Mesenchymal stem cell (in vitro differentiated cells and primary cell): ENCODE measurements around the gene LMTK2.

Source experiments
- DNase-seq: peaks from one replicate; pipeline ENCODE4 v3.0.0-alpha.2; 2013
- H2AFZ ChIP-seq: one replicate; pipeline ENCODE4 v1.6.1; 2013; ENCODE audit warnings: low read depth, mild to moderate bottlenecking, control low read depth, inconsistent platforms, low read length, moderate library complexity
- H2AK5ac ChIP-seq: 2 replicates; pipeline ENCODE4 v1.6.1; 2013; ENCODE audit warnings: low read length, moderate library complexity, mild to moderate bottlenecking, inconsistent platforms; ENCODE audit not compliant: severe bottlenecking
- H2BK120ac ChIP-seq: one replicate; pipeline ENCODE4 v1.6.1; 2013; ENCODE audit warnings: low read depth, mild to moderate bottlenecking, inconsistent platforms, low read length, moderate library complexity
- H2BK12ac ChIP-seq, 2 experiments: one replicate each; pipeline ENCODE4 v1.6.1; 2013; ENCODE audit warnings: inconsistent platforms in 2 of 2, low read length in 2 of 2, mild to moderate bottlenecking in 2 of 2, moderate library complexity in 2 of 2, control low read depth in 1 of 2
- H2BK15ac ChIP-seq: one replicate; pipeline ENCODE4 v1.6.1; 2013; ENCODE audit warnings: mild to moderate bottlenecking, low read depth, inconsistent platforms; ENCODE audit not compliant: poor library complexity, severe bottlenecking
- H2BK5ac ChIP-seq: 2 replicates; pipeline ENCODE4 v1.6.1; 2013; ENCODE audit warnings: low read depth, mild to moderate bottlenecking, low read length, control low read depth, inconsistent platforms; ENCODE audit not compliant: poor library complexity, severe bottlenecking
- H3K14ac ChIP-seq, 2 experiments: one replicate each; pipeline ENCODE4 v1.6.1; 2013; ENCODE audit warnings: inconsistent platforms in 2 of 2, low read length in 2 of 2, control low read depth in 1 of 2, mild to moderate bottlenecking in 1 of 2, moderate library complexity in 1 of 2
- H3K18ac ChIP-seq, 2 experiments: one replicate each; pipeline ENCODE4 v1.6.1; 2013; ENCODE audit warnings: inconsistent platforms in 2 of 2, low read length in 2 of 2, control low read depth in 1 of 2, low read depth in 1 of 2, mild to moderate bottlenecking in 1 of 2
- H3K23ac ChIP-seq, 2 experiments: one replicate each; pipeline ENCODE4 v1.6.1; 2013; ENCODE audit warnings: inconsistent platforms in 2 of 2, low read length in 2 of 2, mild to moderate bottlenecking in 2 of 2, moderate library complexity in 2 of 2, control low read depth in 1 of 2
- H3K27ac ChIP-seq: 2 replicates; pipeline ENCODE4 v1.5.1; 2013; ENCODE audit warnings: mild to moderate bottlenecking, moderate library complexity, low read length, control low read depth, inconsistent platforms; ENCODE audit not compliant: poor library complexity, severe bottlenecking
- H3K27me3 ChIP-seq, 2 experiments: 2 replicates each; pipeline versions ENCODE4 v1.6.1 to v1.7.0; 2013; ENCODE audit warnings: low read length in 2 of 2, mild to moderate bottlenecking in 2 of 2, moderate library complexity in 2 of 2, control low read depth in 1 of 2, inconsistent platforms in 1 of 2; ENCODE audit not compliant: control insufficient read depth in 1 of 2, insufficient read depth in 1 of 2
- H3K36me3 ChIP-seq, 2 experiments: 2 replicates each; pipeline versions ENCODE4 v1.6.1 to v1.7.0; 2013; ENCODE audit warnings: low read length in 2 of 2, control low read depth in 1 of 2, inconsistent platforms in 1 of 2, low read depth in 1 of 2, mild to moderate bottlenecking in 1 of 2; ENCODE audit not compliant: insufficient read depth in 2 of 2, control insufficient read depth in 1 of 2
- H3K4ac ChIP-seq, 2 experiments: one replicate each; pipeline ENCODE4 v1.6.1; 2013; ENCODE audit warnings: inconsistent platforms in 2 of 2, low read length in 2 of 2, mild to moderate bottlenecking in 2 of 2, moderate library complexity in 2 of 2, control low read depth in 1 of 2, low read depth in 1 of 2
- H3K4me1 ChIP-seq: 2 replicates; pipeline ENCODE4 v1.6.1; 2013; ENCODE audit warnings: low read depth, low read length, control low read depth; ENCODE audit not compliant: control insufficient read depth, insufficient read depth
- H3K4me2 ChIP-seq: 2 replicates; pipeline ENCODE4 v1.6.1; 2013; ENCODE audit warnings: low read length, mild to moderate bottlenecking, inconsistent platforms; ENCODE audit not compliant: poor library complexity, severe bottlenecking
- H3K4me3 ChIP-seq, 2 experiments: 2 replicates each; pipeline versions ENCODE4 v1.5.1 to v1.7.0; 2013; ENCODE audit warnings: low read length in 2 of 2, mild to moderate bottlenecking in 2 of 2, control low read depth in 1 of 2, low read depth in 1 of 2; ENCODE audit not compliant: insufficient read depth in 1 of 2
- H3K79me1 ChIP-seq: replicated peaks from 2 replicates; pipeline ENCODE4 v1.6.1; 2013; ENCODE audit warnings: mild to moderate bottlenecking, control low read depth, low read length, inconsistent platforms; ENCODE audit not compliant: poor library complexity, severe bottlenecking
- H3K9ac ChIP-seq: 2 replicates; pipeline ENCODE4 v1.7.0; 2013; ENCODE audit warnings: mild to moderate bottlenecking, low read length, moderate library complexity
- H3K9me3 ChIP-seq: 2 replicates; pipeline ENCODE4 v1.7.0; 2013; ENCODE audit warnings: mild to moderate bottlenecking, low read length; ENCODE audit not compliant: control insufficient read depth
- H4K8ac ChIP-seq: one replicate; pipeline ENCODE4 v1.6.1; 2013; ENCODE audit warnings: inconsistent platforms, mild to moderate bottlenecking, low read length, moderate library complexity
- H4K91ac ChIP-seq: one replicate; pipeline ENCODE4 v1.6.1; 2013; ENCODE audit warnings: mild to moderate bottlenecking, low read length, inconsistent platforms
- WGBS: methylation state at CpG from one replicate; pipeline ENCODE4 v1.1.7; 2013; ENCODE audit warnings: mixed read lengths; 5-methylcytosine and 5-hydroxymethylcytosine counted together

The LMTK2 gene

GRCh38 chr7:98223898-98224700, 117.4 kb downstream of the LMTK2 start:
- Histone ChIP-seq H3K79me1 (no peaks in the 10 kb centered on the region), H3K4me2 (no peak overlapping the region), H3K18ac (no peak overlapping the region), H3K14ac (no peak overlapping the region), H4K8ac (no peak overlapping the region), H2AFZ (no peak overlapping the region), H3K4ac (no peak overlapping the region), H2BK15ac (no peak overlapping the region), H3K4me1 (no peaks in the 10 kb centered on the region), H4K91ac (no peak overlapping the region), H2AK5ac (no peak overlapping the region), H3K27me3 (no peaks in the 10 kb centered on the region), H2BK12ac (no peak overlapping the region), H3K23ac (no peak overlapping the region), H2BK120ac (no peak overlapping the region), H3K9ac (no peak overlapping the region), H3K36me3 (peaks cover 19 to 56% of the 10 kb centered on the region in 2 experiments), H3K9me3 (no peaks in the 10 kb centered on the region), H2BK5ac (no peak overlapping the region), H3K4me3 (no peak overlapping the region), H3K27ac (no peak overlapping the region)
- no peak for DNase-seq
- WGBS: 94% methylated on average over 19 of the region's 21 CpGs

DNA sequence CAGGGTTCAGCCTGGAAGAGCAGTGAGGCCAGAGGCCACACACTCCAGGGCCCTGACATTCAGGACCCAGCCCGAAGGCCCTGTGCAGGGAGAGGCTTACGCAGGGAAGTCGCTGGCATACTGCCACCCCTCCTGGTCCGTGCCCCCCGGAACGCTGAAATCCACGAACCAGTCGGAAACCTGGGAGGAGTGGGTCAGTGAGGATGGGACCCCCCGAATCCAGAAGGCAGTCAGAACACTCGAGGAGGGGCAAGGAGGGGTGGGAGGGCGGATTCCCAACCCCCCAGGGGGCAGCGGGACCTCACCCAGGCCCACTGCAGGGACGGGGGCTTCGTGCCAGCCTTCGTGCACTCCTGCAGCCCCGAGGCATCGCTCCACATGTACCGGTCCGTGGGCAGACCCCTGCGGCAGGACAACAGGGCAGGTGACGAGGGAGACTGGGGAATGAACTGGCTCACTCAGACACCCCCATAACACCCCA, 118.1 kb downstream of the LMTK2 start:
- peak overlapping the region in 1 of 2 experiments; percentile 25 for H2BK12ac ChIP-seq
- H4K91ac ChIP-seq: no peak overlapping the region
- H2BK120ac ChIP-seq: no peak overlapping the region
- H2BK5ac ChIP-seq: no peak overlapping the region
- no peak overlapping the region for H2AK5ac ChIP-seq
- H3K9ac ChIP-seq: no peak overlapping the region
- H3K9me3 ChIP-seq: no peaks in the 10 kb centered on the region
- no peak for DNase-seq
- no peak overlapping the region for H3K4ac ChIP-seq
- H3K79me1 ChIP-seq: no peaks in the 10 kb centered on the region
- H4K8ac ChIP-seq: no peak overlapping the region
- no peak overlapping the region for H3K18ac ChIP-seq
- H3K14ac ChIP-seq: no peak overlapping the region
- no peaks in the 10 kb centered on the region for H3K27me3 ChIP-seq
- H3K36me3 ChIP-seq: peaks cover 19 to 62% of the 10 kb centered on the region in 2 experiments
- whole genome bisulfite sequencing: 98% methylated on average over 21 of the region's 21 CpGs
- H3K4me2 ChIP-seq: no peak overlapping the region
- H3K27ac ChIP-seq: no peak overlapping the region
- H3K4me3 ChIP-seq: no peak overlapping the region
- H2BK15ac ChIP-seq: no peak overlapping the region
- no peaks in the 10 kb centered on the region for H3K4me1 ChIP-seq
- H3K23ac ChIP-seq: no peak overlapping the region
- no peak overlapping the region for H2AFZ ChIP-seq

- 92% methylated on average over 14 of the region's 16 CpGs for WGBS
- no peak overlapping the region for H3K4ac ChIP-seq
- H3K9ac ChIP-seq: no peak overlapping the region
- H3K4me1 ChIP-seq: no peaks in the 10 kb centered on the region
- peak overlapping the region in 1 of 2 experiments; percentile 24 for H3K4me3 ChIP-seq
- H2BK5ac ChIP-seq: no peak overlapping the region
- peaks cover 19 to 74% of the 10 kb centered on the region in 2 experiments for H3K36me3 ChIP-seq
- no peak overlapping the region for H3K18ac ChIP-seq
- H3K9me3 ChIP-seq: no peaks in the 10 kb centered on the region
- H2BK15ac ChIP-seq: no peak overlapping the region
- H4K91ac ChIP-seq: no peak overlapping the region
- no peak overlapping the region for H3K23ac ChIP-seq
- no peak overlapping the region for H2AFZ ChIP-seq
- no peak for DNase-seq
- no peak overlapping the region for H2BK120ac ChIP-seq
- no peak overlapping the region for H4K8ac ChIP-seq
- no peak overlapping the region for H3K14ac ChIP-seq
- H3K4me2 ChIP-seq: no peak overlapping the region
- no peak overlapping the region for H2AK5ac ChIP-seq
- no peaks in the 10 kb centered on the region for H3K27me3 ChIP-seq
- H3K79me1 ChIP-seq: no peaks in the 10 kb centered on the region
- no peak overlapping the region for H2BK12ac ChIP-seq
- no peak overlapping the region for H3K27ac ChIP-seq
Measured at GRCh38 chr7:98225913-98226614, 119.4 kb downstream of the LMTK2 start.

- H3K4me1 ChIP-seq: no peaks in the 10 kb centered on the region
- H3K9ac ChIP-seq: no peak overlapping the region
- 97% methylated on average over 18 of the region's 18 CpGs for WGBS
- H3K9me3 ChIP-seq: no peaks in the 10 kb centered on the region
- H3K4ac ChIP-seq: no peak overlapping the region
- H3K79me1 ChIP-seq: no peaks in the 10 kb centered on the region
- no peak overlapping the region for H3K4me2 ChIP-seq
- H3K14ac ChIP-seq: no peak overlapping the region
- H3K4me3 ChIP-seq: no peak overlapping the region
- no peak overlapping the region for H3K23ac ChIP-seq
- H3K27me3 ChIP-seq: no peaks in the 10 kb centered on the region
- H2BK15ac ChIP-seq: no peak overlapping the region
- H4K8ac ChIP-seq: no peak overlapping the region
- H3K36me3 ChIP-seq: peaks cover 13 to 75% of the 10 kb centered on the region in 2 experiments
- no peak overlapping the region for H2AK5ac ChIP-seq
- H4K91ac ChIP-seq: no peak overlapping the region
- DNase-seq: no peak
- no peak overlapping the region for H2BK5ac ChIP-seq
- no peak overlapping the region for H2BK12ac ChIP-seq
- no peak overlapping the region for H3K18ac ChIP-seq
- H2BK120ac ChIP-seq: no peak overlapping the region
- H2AFZ ChIP-seq: no peak overlapping the region
- no peak overlapping the region for H3K27ac ChIP-seq
Measured at GRCh38 chr7:98227939-98228338, 121.3 kb downstream of the LMTK2 start.
